HUES64 (cell line): ENCODE results near the gene DDX19B.
"Not testable (repeated sequence)": the region's sequence is repeated elsewhere in the genome, so short reads cannot be mapped to it uniquely, and the experiment has no call there.

Experiments
- H3K27ac ChIP-seq: 2 replicates; pipeline ENCODE4 v1.7.0; 2013; ENCODE audit warnings: low read depth, low read length, inconsistent platforms
- H3K27me3 ChIP-seq: 2 replicates; pipeline ENCODE4 v1.6.1; 2013; ENCODE audit warnings: mild to moderate bottlenecking, low read length; ENCODE audit not compliant: insufficient read depth
- H3K36me3 ChIP-seq: 2 replicates; pipeline ENCODE4 v1.6.1; 2013; ENCODE audit warnings: mild to moderate bottlenecking, low read length; ENCODE audit not compliant: insufficient read depth
- H3K4me1 ChIP-seq: 2 replicates; pipeline ENCODE4 v1.6.1; 2013; ENCODE audit warnings: mild to moderate bottlenecking, low read length, moderate library complexity; ENCODE audit not compliant: insufficient read depth
- H3K4me3 ChIP-seq: 2 replicates; pipeline ENCODE4 v1.5.1; 2013; ENCODE audit warnings: mild to moderate bottlenecking, low read length, moderate library complexity
- H3K9ac ChIP-seq: 2 replicates; pipeline ENCODE4 v1.6.1; 2013; ENCODE audit warnings: mild to moderate bottlenecking, low read depth, low read length
- H3K9me3 ChIP-seq: 2 replicates; pipeline ENCODE4 v1.6.1; 2013; ENCODE audit warnings: low read depth, low read length; ENCODE audit not compliant: insufficient read depth
- WGBS: fragments of 150-250, 120-280 bp; methylation state at CpG from one replicate; pipeline ENCODE4 v1.1.7; 2013; ENCODE audit warnings: missing lambda C conversion rate; 5-methylcytosine and 5-hydroxymethylcytosine counted together

DDX19B gene

GRCh38 chr16:70289229-70290094, 9.5 kb upstream of the DDX19B start, which contains the start of gene AARS1:
Gene AARS1 (minus strand): TSS chr16:70289506. CDS start chr16:70282763, 6,743 bp downstream.
- H3K4me3 ChIP-seq = peak within 1 kb of the TSS; percentile 97
- peak within 1 kb of the TSS; percentile 98 for H3K9ac ChIP-seq
- no peaks in the 10 kb centered on the region for H3K9me3 ChIP-seq
- peak within 1 kb of the TSS; percentile 97 for H3K27ac ChIP-seq
- H3K4me1 ChIP-seq = peaks cover 5% of the 10 kb centered on the region; the same call in 1 of the 2 replicates
- no peaks in the 10 kb centered on the region for H3K27me3 ChIP-seq
- peaks cover 18% of the 10 kb centered on the region for H3K36me3 ChIP-seq
- WGBS = 4% methylated on average over 45 of the region's 53 CpGs

GRCh38 chr16:70290949-70291519, 8.0 kb upstream of the DDX19B start:
- no peaks in the 10 kb centered on the region for H3K9me3 ChIP-seq
- no peak overlapping the region for H3K27ac ChIP-seq
- no peak overlapping the region for H3K9ac ChIP-seq

DNA sequence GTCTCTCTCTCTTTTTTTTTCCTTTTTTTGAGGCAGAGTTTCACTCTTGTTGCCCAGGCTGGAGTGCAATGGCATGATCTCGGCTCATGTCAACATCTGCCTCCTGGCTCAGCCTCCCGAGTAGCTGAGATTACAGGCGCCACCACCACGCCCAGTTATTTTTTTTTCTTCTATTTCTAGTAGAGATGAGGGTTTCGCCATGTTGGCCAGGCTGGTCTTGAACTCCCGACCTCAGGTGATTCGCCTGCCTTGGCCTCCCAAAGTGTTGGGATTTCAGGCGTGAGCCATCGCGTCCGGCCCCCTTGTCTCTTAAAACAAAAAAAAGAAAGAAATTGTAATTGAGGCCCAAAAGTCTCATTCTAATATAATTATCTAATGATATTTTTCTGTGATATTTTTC, 6.8 kb upstream of the DDX19B start:
- H3K4me1 ChIP-seq, H3K27ac ChIP-seq, H3K9me3 ChIP-seq, H3K9ac ChIP-seq, H3K4me3 ChIP-seq, H3K36me3 ChIP-seq, H3K27me3 ChIP-seq: not testable (repeated sequence)
- 98% methylated on average over 11 of the region's 11 CpGs for WGBS

More at GRCh38 chr16:70290949-70291519, 8.0 kb upstream of the DDX19B start:
- Histone ChIP-seq H3K27me3 (no peaks in the 10 kb centered on the region), H3K4me3 (no peak overlapping the region), H3K36me3 (peaks cover 2% of the 10 kb centered on the region), H3K4me1 (peaks cover 5% of the 10 kb centered on the region; the same call in 1 of the 2 replicates)

DNA sequence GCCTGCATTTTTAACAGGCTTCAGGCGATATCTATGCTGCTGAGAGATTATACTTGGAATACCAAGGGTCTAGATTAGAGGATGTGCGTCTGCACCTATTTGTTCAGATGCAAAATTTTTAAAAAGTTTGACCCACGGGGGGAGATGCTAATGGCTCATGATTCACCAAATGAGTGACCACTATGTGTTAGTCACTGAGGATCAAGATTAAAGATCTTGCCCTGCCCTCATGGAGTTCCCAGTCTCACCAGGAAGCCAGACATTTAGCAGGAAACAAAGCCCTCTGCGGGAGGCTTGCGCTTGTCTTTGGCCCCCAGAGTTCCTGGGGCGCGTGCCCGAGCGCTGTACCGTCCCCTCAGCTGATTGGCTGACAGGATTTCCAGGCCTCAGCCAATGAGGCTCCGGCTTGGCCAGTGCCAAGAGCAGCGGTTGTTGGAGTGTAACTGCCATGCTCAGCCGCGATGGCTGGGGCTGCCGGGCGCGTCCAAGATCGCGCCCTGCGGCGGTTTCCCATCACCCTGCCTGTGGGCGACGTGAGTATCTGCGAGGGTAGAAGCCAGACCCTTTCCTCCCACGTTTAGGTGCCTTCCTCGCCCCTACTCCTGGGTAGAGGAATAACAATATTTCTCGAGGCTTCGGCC, 4.5 kb upstream of the DDX19B start:
- Histone ChIP-seq H3K27me3 (no peaks in the 10 kb centered on the region), H3K4me1 (peaks cover 9% of the 10 kb centered on the region; the same call in 1 of the 2 replicates), H3K27ac (no peak overlapping the region), H3K36me3 (no peaks in the 10 kb centered on the region), H3K9me3 (no peaks in the 10 kb centered on the region), H3K4me3 (no peak overlapping the region), H3K9ac (no peak overlapping the region)
- 93% methylated on average over 28 of the region's 28 CpGs for WGBS

DNA sequence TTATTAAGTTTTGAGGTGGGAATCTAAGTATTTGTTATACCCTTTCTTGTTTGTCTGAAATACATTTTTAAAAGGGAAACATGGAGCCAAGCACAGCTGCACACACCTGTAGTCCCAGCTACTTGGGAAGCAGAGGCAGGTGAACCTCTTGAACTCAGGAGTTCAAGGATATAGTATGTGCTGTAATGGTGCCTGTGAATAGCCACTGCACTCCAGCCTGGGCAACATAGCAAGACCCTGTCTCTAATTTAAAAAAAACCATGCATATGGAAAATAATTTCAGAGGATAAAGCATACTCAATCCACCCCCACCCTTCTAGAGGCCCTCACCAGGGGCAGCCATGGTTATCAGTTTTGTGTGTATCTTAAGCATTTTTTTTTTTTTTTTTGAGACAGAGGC, 3.4 kb upstream of the DDX19B start:
- H3K36me3 ChIP-seq = no peaks in the 10 kb centered on the region
- no peaks in the 10 kb centered on the region for H3K9me3 ChIP-seq
- H3K9ac ChIP-seq = no peak overlapping the region
- no peak overlapping the region for H3K4me3 ChIP-seq
- H3K4me1 ChIP-seq = peaks cover 4% of the 10 kb centered on the region; the same call in 1 of the 2 replicates
- H3K27me3 ChIP-seq = no peaks in the 10 kb centered on the region
- H3K27ac ChIP-seq = no peak overlapping the region

DNA sequence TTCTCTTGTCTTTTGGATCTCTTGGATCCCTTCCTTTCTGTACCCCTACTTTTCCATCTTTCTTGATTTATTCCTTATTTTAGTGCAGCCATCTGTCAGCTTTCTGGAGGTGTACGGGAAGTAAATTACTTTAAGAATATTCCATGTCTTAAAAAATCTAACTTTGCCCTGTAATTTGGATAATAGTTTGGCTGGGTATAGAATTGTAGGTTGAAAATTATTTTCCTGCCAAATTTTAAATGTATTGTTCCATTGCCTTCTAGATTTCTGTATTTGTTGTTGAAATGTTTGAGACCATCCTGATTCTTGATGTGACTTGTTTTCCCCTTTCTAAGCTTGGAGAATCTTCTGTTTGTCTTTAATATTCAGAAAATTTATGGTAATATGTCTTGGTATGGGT, 2.1 kb downstream of the DDX19B start:
- H3K9ac ChIP-seq = no peak overlapping the region
- peaks cover 14% of the 10 kb centered on the region; the same call in 1 of the 2 replicates for H3K36me3 ChIP-seq
- H3K4me3 ChIP-seq = no peak overlapping the region
- peaks cover 7% of the 10 kb centered on the region; the same call in 1 of the 2 replicates for H3K4me1 ChIP-seq
- no peak overlapping the region for H3K27ac ChIP-seq
- peaks cover 4% of the 10 kb centered on the region; the same call in 1 of the 2 replicates for H3K9me3 ChIP-seq
- no CpG with 5 or more reads among the region's 1 CpG for WGBS
- H3K27me3 ChIP-seq = no peaks in the 10 kb centered on the region

DNA sequence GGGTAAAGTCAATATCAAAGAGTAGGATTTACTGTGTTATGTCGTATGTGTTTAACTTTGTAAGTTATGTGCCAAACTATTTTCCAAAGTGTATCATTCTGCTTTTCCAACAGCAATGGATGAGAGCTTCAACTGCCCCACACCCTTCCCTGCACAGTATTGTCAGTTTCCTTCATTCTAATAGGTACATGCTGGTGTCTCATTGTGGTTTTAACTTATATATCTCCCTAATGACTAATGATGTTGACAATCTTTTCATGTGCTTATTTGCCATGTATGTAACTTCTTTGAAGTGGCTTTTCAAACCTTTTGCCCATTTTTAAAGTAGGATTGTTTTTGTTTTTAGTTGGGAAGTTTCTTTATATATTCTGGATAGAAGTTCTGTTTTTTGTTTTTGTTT, 3.8 kb downstream of the DDX19B start:
- peaks cover 7% of the 10 kb centered on the region; the same call in 1 of the 2 replicates for H3K4me1 ChIP-seq
- H3K4me3 ChIP-seq = no peak overlapping the region
- no peaks in the 10 kb centered on the region for H3K27me3 ChIP-seq
- H3K9ac ChIP-seq = no peak overlapping the region
- 100% methylated on average over 1 of the region's 1 CpG for WGBS
- peaks cover 4% of the 10 kb centered on the region; the same call in 1 of the 2 replicates for H3K9me3 ChIP-seq
- H3K36me3 ChIP-seq = peaks cover 16% of the 10 kb centered on the region; the same call in 1 of the 2 replicates
- H3K27ac ChIP-seq = no peak overlapping the region

DNA sequence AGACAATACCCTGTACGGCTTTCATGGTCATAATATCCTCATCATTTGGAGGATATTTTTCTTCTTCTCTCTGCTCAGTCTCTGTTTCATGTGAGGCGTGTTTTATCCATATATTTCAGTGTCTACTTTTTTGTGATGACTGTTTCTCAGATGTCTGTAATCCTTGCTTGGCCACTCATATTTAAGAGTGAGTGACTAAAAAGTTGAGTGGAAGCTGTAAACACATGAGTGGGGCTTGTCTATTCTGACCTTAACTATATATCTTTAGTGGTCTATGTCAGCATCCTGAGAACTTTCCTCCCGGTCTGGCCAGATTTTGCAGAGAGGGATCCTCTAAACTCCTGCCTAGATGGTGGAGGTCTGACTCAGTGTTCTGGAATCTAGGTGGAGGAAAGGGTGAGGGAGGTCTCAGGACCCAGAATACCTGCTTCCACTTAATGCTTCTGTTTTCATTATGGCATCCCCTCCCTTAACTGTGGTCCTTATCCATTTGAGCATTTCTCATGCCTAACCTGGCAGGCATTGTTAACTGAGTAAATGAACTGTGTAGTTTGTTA, 6.0 kb downstream of the DDX19B start:
- WGBS = 80% methylated on average over 3 of the region's 3 CpGs
- no peak overlapping the region for H3K27ac ChIP-seq

DNA sequence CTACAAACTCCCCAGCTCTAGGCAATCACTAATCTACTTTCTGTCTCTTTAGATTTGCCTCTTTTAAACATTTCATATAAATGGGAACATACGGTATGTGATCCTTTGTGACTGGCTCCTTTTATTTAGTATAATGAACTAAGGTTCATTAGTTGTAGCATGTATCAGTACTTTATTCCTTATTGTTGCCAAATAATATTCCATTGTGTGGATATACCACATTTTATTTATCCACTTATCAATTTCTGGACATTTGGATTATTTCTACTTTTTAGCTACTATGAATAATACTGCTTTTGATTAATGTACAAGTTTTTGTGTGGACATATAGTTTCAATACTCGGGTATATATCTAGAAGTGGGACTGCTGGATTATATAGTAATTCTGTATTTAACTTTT, 7.9 kb downstream of the DDX19B start:
- peaks cover 7% of the 10 kb centered on the region; the same call in 1 of the 2 replicates for H3K36me3 ChIP-seq
- no peak overlapping the region for H3K9ac ChIP-seq
- H3K4me3 ChIP-seq = no peak overlapping the region
- H3K9me3 ChIP-seq = no peaks in the 10 kb centered on the region
- 90% methylated on average over 1 of the region's 2 CpGs for WGBS
- H3K27ac ChIP-seq = no peak overlapping the region
- peaks cover 3% of the 10 kb centered on the region; the same call in 1 of the 2 replicates for H3K4me1 ChIP-seq
- H3K27me3 ChIP-seq = no peaks in the 10 kb centered on the region

More for the DNA sequence above, 6.0 kb downstream of the DDX19B start:
- Histone ChIP-seq H3K4me1 (peaks cover 3% of the 10 kb centered on the region; the same call in 1 of the 2 replicates), H3K4me3 (no peak overlapping the region), H3K27me3 (no peaks in the 10 kb centered on the region), H3K36me3 (peaks cover 16% of the 10 kb centered on the region; the same call in 1 of the 2 replicates), H3K9ac (no peak overlapping the region), H3K9me3 (peaks cover 4% of the 10 kb centered on the region; the same call in 1 of the 2 replicates)

DNA sequence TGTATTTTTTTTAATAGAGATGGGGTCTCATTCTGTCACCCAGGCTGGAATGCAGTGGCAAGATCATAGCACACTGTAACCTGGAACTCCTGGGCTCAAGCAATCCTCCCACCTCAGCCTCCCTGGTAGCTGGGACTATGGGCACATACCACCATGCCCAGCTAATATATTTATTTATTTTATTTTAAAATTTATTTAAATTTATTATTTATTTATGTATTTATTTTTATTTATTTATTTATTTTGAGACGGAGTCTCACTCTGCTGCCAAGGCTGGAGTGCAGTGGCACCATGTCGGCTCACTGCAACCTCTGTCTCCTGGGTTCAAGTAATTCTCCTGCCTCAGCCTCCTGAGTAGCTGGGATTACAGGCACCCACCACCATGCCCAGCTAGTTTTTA, 8.7 kb downstream of the DDX19B start:
- 100% methylated on average over 2 of the region's 2 CpGs for WGBS
- H3K36me3 ChIP-seq, H3K4me3 ChIP-seq, H3K9me3 ChIP-seq, H3K27me3 ChIP-seq, H3K27ac ChIP-seq, H3K4me1 ChIP-seq, H3K9ac ChIP-seq: not testable (repeated sequence)

GRCh38 chr16:70320121-70320520, 21.1 kb downstream of the DDX19B start:
- Histone ChIP-seq H3K36me3 (peaks cover 70% of the 10 kb centered on the region), H3K4me1 (no peaks in the 10 kb centered on the region), H3K9ac (no peak overlapping the region), H3K27ac (no peak overlapping the region), H3K4me3 (no peak overlapping the region), H3K9me3 (no peaks in the 10 kb centered on the region), H3K27me3 (no peaks in the 10 kb centered on the region)
- 96% methylated on average over 5 of the region's 5 CpGs for WGBS
